Neuronal stem cell (in vitro differentiated cells): Measurements from ENCODE around the gene ABHD8.

Experiments used
- DNase-seq: peaks from one replicate; pipeline ENCODE4 v3.0.0-alpha.2; 2013; ENCODE audit warnings: low spot score
- H2AFZ ChIP-seq: one replicate; pipeline ENCODE4 v1.6.1; 2013; ENCODE audit warnings: mild to moderate bottlenecking, low read length, inconsistent platforms
- H2AK5ac ChIP-seq: 2 replicates; pipeline ENCODE4 v1.6.1; 2013; ENCODE audit warnings: low read depth, mild to moderate bottlenecking, inconsistent platforms, low read length, moderate library complexity, mixed read lengths
- H2BK120ac ChIP-seq: 2 replicates; pipeline ENCODE4 v1.6.1; 2013; ENCODE audit warnings: low read depth, mild to moderate bottlenecking, inconsistent platforms, low read length, moderate library complexity, mixed read lengths
- H2BK12ac ChIP-seq: one replicate; pipeline ENCODE4 v1.6.1; 2013; ENCODE audit warnings: low read length, inconsistent platforms
- H2BK15ac ChIP-seq: 2 replicates; pipeline ENCODE4 v1.6.1; 2013; ENCODE audit warnings: mild to moderate bottlenecking, low read length, inconsistent platforms, mixed read lengths
- H2BK5ac ChIP-seq: one replicate; pipeline ENCODE4 v1.6.1; 2013; ENCODE audit warnings: inconsistent platforms, mild to moderate bottlenecking, low read length, moderate library complexity
- H3K14ac ChIP-seq: one replicate; pipeline ENCODE4 v1.6.1; 2013; ENCODE audit warnings: low read length, inconsistent platforms
- H3K18ac ChIP-seq: 2 replicates; pipeline ENCODE4 v1.6.1; 2013; ENCODE audit warnings: low read length, inconsistent platforms
- H3K23ac ChIP-seq: 2 replicates; pipeline ENCODE4 v1.6.1; 2013; ENCODE audit warnings: low read depth, mild to moderate bottlenecking, mixed read lengths, low read length, inconsistent platforms; ENCODE audit not compliant: poor library complexity
- H3K27ac ChIP-seq: replicated peaks from 3 replicates; pipeline ENCODE4 v1.5.1; 2013; ENCODE audit warnings: low read length, inconsistent platforms
- H3K27me3 ChIP-seq, 3 experiments: 2 replicates each; pipeline ENCODE4 v1.6.1; 2013; ENCODE audit warnings: low read length in 3 of 3, mild to moderate bottlenecking in 2 of 3, inconsistent platforms in 1 of 3, low read depth in 1 of 3, mixed read lengths in 1 of 3, moderate library complexity in 1 of 3; ENCODE audit not compliant: control insufficient read depth in 3 of 3, insufficient read depth in 3 of 3
- H3K36me3 ChIP-seq, 2 donors: replicated peaks in 1 of 2; 2 replicates each; pipeline ENCODE4 v1.6.1; 2013; ENCODE audit warnings: low read length in 2 of 2; ENCODE audit not compliant: control insufficient read depth in 2 of 2, insufficient read depth in 2 of 2
- H3K4ac ChIP-seq: 2 replicates; pipeline ENCODE4 v1.6.1; 2013; ENCODE audit warnings: inconsistent platforms, mild to moderate bottlenecking, low read length, moderate library complexity
- H3K4me1 ChIP-seq, 2 donors: 1 replicate in 1 of 2; 2 replicates in 1 of 2; pipeline ENCODE4 v1.6.1; 2013; ENCODE audit warnings: low read length in 2 of 2, low read depth in 1 of 2; ENCODE audit not compliant: control insufficient read depth in 2 of 2, insufficient read depth in 1 of 2
- H3K4me2 ChIP-seq: one replicate; pipeline ENCODE4 v1.6.1; 2013; ENCODE audit warnings: mild to moderate bottlenecking, low read length, inconsistent platforms; ENCODE audit not compliant: insufficient read depth, poor library complexity, severe bottlenecking
- H3K4me3 ChIP-seq, 2 donors: 2 replicates each; pipeline ENCODE4 v1.5.1; 2013; ENCODE audit warnings: low read length in 2 of 2, mild to moderate bottlenecking in 2 of 2, inconsistent platforms in 1 of 2, moderate library complexity in 1 of 2
- H3K79me1 ChIP-seq: one replicate; pipeline ENCODE4 v1.6.1; 2013; ENCODE audit warnings: low read depth, mild to moderate bottlenecking, inconsistent platforms, low read length, moderate library complexity
- H3K9ac ChIP-seq: one replicate; pipeline ENCODE4 v1.6.1; 2013; ENCODE audit warnings: mild to moderate bottlenecking, low read depth, low read length, inconsistent platforms; ENCODE audit not compliant: poor library complexity
- H3K9me3 ChIP-seq, 2 donors: replicated peaks in 1 of 2; 2 replicates each; pipeline versions ENCODE3 to v1.6.1; 2013; ENCODE audit warnings: low read length in 2 of 2, mild to moderate bottlenecking in 2 of 2, inconsistent platforms in 1 of 2, low read depth in 1 of 2, mixed read lengths in 1 of 2, moderate library complexity in 1 of 2; ENCODE audit not compliant: control insufficient read depth in 2 of 2, insufficient read depth in 1 of 2
- H4K8ac ChIP-seq: one replicate; pipeline ENCODE4 v1.6.1; 2013; ENCODE audit warnings: low read depth, mild to moderate bottlenecking, inconsistent platforms, low read length, moderate library complexity
- H4K91ac ChIP-seq: one replicate; pipeline ENCODE4 v1.6.1; 2013; ENCODE audit warnings: low read length, low read depth, mild to moderate bottlenecking, inconsistent platforms; ENCODE audit not compliant: poor library complexity
- WGBS, 2 donors: extraction: QIAGEN DNeasy Blood & Tissue Kit; methylation state at CpG; one replicate each; pipeline ENCODE4 v1.1.7; 2013; ENCODE audit warnings: missing lambda C conversion rate in 2 of 2, mixed read lengths in 1 of 2; ENCODE audit not compliant: insufficient read length in 2 of 2, insufficient replicate concordance in 1 of 2; ENCODE audit errors: extremely low coverage in 2 of 2; 5-methylcytosine and 5-hydroxymethylcytosine counted together

The ABHD8 gene

DNA sequence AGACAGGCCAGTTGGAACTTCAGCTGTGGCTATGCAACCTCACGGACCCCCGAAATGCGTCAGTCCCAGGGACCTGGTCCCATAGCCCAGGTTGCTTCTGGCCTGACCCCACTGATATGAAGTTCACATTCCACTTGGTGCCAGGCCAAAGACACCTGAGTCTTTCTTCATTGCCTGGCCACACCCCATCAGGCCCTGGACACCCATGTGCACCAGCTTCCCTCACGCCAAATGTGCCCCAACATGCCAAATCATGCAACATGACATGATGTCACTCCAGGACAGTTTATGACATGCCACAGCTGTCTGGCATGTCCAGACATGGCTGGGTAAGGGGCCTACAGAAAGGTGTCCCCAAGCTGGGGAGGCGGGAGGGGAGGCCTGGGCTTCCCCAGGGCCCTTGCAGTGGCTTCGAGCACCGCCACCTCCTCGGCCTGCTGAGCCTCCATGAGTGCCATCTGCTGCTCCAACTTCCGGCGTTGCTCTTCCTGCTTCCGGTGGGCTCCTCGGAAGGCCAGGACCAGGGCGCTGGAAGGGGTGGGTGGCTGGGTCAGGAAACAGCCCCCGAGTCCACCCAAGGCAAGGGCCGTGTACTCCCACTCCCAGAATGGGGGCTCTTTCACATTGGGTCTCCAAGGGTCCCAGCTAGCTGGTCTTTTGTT, 53.2 kb downstream of the ABHD8 start:
- H3K27ac ChIP-seq = no peak overlapping the region

DNA sequence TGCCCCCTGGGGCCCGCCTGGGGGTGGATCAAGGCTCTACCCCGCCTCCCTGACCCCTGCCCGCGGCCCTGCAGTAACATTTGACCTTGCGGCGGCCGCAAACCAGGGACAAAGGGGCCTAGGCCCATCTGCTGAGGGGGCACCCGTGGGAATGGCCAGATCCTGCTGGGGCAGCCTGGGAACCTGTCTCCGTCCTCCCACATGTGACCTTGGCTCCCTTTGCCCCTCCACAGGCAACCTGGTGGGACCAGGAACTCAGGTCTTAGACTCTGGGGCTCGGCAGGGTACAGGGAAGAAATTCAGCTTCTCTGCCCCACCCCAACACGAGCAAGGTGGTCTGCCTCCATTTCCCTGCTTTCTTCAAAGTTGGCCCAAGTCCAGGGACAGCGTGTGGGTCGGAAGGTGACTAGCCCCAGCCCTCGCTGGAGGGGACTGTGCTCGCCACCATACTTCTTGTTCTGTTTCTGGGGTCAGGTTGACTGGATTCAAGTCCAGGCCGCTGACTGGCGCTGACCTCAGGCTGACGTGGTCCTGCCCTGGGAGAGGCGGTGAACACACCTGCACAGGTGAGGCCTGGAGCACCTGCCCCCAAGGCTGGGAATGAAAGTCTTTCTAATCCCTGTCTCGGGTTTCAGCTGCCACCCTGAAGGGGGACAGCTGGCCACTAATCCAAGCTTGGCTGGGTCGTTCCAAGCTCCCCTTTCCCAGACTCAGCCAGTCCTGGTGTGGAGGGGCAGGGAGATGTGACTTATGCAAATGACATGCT, 55.0 kb downstream of the ABHD8 start:
- Histone ChIP-seq H3K9me3 (no peaks in the 10 kb centered on the region), H3K79me1 (peaks cover 10% of the 10 kb centered on the region), H3K4ac (no peak overlapping the region), H2BK15ac (no peak overlapping the region), H2BK12ac (peak overlapping the region; percentile 8), H3K27ac (no peak overlapping the region), H2BK5ac (no peak overlapping the region), H3K4me3 (no peak overlapping the region), H3K14ac (no peak overlapping the region), H3K9ac (no peak overlapping the region), H2AK5ac (no peak overlapping the region), H3K27me3 (peaks cover 0 to 2% (median 0%) of the 10 kb centered on the region in 3 experiments), H2BK120ac (peak overlapping the region; percentile 61), H3K18ac (peak overlapping the region; percentile 3), H3K36me3 (no peaks in the 10 kb centered on the region), H4K8ac (no peak overlapping the region), H4K91ac (no peak overlapping the region), H2AFZ (peak overlapping the region; percentile 5), H3K4me1 (peaks cover 23 to 27% of the 10 kb centered on the region in 2 donors), H3K23ac (no peak overlapping the region), H3K4me2 (no peak overlapping the region)
- no CpG with 5 or more reads among the region's 21 CpGs for WGBS, 2 donors
- no peak for DNase-seq

More for the DNA sequence above, 53.2 kb downstream of the ABHD8 start:
- no peak overlapping the region for H3K4ac ChIP-seq
- no peak overlapping the region for H3K23ac ChIP-seq
- no peak overlapping the region for H2BK12ac ChIP-seq
- H2BK15ac ChIP-seq = no peak overlapping the region
- peaks cover 19 to 22% of the 10 kb centered on the region in 2 donors for H3K4me1 ChIP-seq
- no peak overlapping the region for H2AFZ ChIP-seq
- H4K8ac ChIP-seq = no peak overlapping the region
- peak overlapping the region; percentile 4 for H2AK5ac ChIP-seq
- H3K36me3 ChIP-seq = no peaks in the 10 kb centered on the region
- DNase-seq = no peak
- H2BK5ac ChIP-seq = no peak overlapping the region
- H3K79me1 ChIP-seq = peaks cover 4% of the 10 kb centered on the region
- no peak overlapping the region for H3K9ac ChIP-seq
- H3K9me3 ChIP-seq = no peaks in the 10 kb centered on the region
- no peak overlapping the region for H3K18ac ChIP-seq
- H3K14ac ChIP-seq = no peak overlapping the region
- whole genome bisulfite sequencing, 2 donors = no CpG with 5 or more reads among the region's 15 CpGs
- H3K4me2 ChIP-seq = no peak overlapping the region
- no peak overlapping the region for H3K4me3 ChIP-seq
- H4K91ac ChIP-seq = no peak overlapping the region
- peaks cover 0 to 2% (median 0%) of the 10 kb centered on the region in 3 experiments for H3K27me3 ChIP-seq
- no peak overlapping the region for H2BK120ac ChIP-seq

DNA sequence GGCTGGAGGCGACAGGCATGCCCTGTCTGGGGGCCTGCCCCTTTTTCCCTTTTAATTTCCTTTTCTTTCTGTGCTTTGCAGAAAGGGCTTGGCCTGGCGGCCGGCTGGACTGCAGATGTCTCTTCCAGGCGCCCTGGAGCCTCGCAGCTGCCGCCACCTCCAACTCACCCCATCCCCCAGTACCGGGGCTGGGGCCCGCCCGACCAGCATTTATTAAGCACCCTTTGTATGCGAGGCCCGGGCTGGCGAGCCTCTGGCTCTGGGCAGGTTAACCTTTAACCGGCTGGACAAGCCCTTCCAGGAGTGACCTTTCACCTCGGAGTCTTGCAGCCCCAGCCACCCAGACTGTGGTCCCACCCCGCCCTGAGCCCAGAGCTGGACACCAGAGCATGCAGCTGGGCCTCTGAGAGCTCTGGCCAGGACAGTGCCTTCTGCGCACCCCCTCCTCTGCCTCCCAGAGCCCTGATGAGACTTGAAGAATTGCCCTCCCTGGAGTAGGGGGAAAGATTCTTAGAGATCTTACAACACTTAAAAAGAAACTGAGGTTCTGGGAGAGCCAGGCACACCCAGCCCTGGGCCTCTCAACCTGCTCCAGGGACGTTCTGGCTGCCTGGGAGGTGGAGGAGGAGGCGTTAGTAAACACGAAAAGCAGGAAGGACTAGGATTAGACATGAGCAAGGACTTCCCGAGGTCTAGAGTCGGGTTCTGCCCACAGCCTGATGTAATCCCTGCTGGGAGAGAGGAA, 56.4 kb downstream of the ABHD8 start:
- Histone ChIP-seq H2BK120ac (no peak overlapping the region), H3K23ac (no peak overlapping the region), H4K8ac (no peak overlapping the region), H3K4me2 (peak overlapping the region; percentile 88), H3K14ac (no peak overlapping the region), H4K91ac (no peak overlapping the region), H3K9me3 (no peaks in the 10 kb centered on the region), H3K27me3 (peaks cover 0 to 2% (median 0%) of the 10 kb centered on the region in 3 experiments), H2BK15ac (peak overlapping the region; percentile 92), H2BK5ac (peak overlapping the region; percentile 70), H3K9ac (no peak overlapping the region), H2BK12ac (no peak overlapping the region), H3K79me1 (peaks cover 15% of the 10 kb centered on the region), H3K4me1 (peaks cover 28 to 35% of the 10 kb centered on the region in 2 donors), H2AK5ac (peak overlapping the region; percentile 60), H3K4ac (peak overlapping the region; percentile 8), H3K18ac (peak overlapping the region; percentile 94), H2AFZ (peak overlapping the region; percentile 90), H3K27ac (peak overlapping the region; percentile 88), H3K36me3 (no peaks in the 10 kb centered on the region), H3K4me3 (peak overlapping the region in 1 of 2 donors; percentile 45)
- no peak for DNase-seq
- no CpG with 5 or more reads among the region's 21 CpGs for WGBS, 2 donors
